ENCODE results near the gene MMP14.
A peak's percentile ranks its signal among the peaks of the same experiment; 100 is the strongest.

MMP14 gene

DNA sequence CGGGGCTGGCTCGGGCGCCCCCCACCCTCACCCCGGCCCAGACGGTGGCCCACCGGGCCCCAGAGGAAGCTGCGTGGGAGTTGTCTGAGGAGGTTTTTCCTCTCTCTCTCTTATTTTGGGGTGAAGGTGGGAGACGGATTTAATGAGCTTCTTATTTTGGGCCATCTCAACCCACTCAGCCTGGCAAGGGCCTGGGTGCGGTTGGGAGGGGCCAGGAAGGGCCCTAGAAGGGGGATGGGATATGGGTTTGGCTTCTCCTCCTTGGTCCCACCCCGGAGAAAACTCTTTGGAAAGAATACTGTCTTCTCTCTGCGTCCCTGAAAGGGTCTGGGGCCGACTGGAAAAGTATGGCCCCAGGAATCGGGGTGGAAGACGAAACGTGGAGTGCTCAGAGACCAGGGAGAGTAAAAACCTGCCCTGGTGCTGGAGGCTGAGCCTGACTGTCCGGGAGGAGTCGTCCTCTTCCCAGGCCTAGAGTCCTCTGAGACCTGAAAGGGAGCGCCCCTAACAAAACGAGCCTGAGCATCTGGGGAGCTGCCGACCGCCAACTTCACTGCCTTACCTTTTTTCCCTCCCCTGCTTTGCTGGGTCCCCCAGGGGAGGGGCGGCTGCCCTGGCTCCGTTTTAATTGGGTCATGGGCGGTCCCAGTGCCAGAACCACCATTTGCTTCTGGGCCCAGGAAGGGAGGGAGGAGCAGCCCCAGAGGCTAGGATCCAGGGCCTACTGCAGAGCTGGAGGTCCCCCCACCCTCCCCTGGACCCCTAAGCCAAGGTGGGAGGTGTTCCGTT, 1.6 kb downstream of the MMP14 start:
- Histone ChIP-seq H3K27ac (peak overlapping the region; percentile 75 to 100 (median 96)), H3K4me3 (peak overlapping the region; percentile 62 to 87 (median 79))

DNA sequence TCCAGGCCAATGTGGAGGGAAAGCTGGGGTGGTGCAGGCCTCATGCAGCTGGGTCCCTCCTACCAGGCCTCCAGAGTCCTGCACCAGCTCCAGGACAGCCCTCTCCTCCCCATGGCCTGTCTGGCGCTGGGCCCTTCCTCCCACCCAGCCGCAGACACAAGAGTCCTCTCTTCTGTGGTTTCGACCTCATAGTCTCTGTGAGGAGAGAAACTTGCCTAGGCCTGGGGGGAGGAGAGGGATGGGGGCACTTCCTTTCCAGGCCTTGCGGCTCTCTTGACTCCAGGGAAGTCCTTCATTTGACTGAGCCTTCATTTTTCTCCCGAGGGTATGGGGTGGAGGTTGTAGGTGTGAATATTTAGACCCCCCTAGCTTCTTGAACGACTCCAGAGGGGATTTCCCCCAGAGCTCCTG, 2.3 kb downstream of the MMP14 start:
- Histone ChIP-seq H3K4me3 (peak overlapping the region; percentile 62 to 87 (median 79)), H3K27ac (peak overlapping the region in 20 of 21 experiments; percentile 91 to 100 (median 96))

DNA sequence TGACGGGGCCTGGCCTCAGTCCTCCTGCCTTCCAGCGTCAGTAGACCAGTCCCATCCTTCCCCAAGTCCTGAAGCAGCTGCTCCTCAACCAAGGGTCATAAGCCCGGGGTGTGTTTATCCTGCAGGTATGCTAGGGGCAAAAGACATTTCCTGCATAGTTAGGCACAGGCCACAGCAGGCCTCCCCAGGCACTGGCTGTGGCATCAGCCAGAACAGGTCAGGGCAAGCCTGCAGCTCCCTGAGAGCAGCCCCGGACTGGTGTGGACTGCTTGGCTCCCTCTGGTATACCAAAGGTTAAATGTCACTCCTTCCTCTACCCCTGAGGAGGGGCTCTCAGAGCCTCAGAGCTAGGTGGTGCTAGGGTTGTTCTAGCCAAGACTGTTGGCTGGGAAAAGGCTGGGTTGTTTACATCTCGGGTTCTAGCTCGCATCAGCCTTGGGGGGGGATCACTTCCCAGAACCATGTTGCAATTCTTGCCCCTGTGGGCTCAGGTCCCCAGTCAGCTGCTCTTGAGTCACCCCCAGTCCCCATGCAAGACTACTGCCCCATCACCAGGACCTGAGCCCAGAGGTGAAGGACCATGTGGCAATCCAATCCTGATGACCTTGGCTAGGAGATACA, 2.9 kb downstream of the MMP14 start:
- Histone ChIP-seq H3K4me3 (peak overlapping the region; percentile 62 to 87 (median 79)), H3K27ac (peak overlapping the region in 20 of 21 experiments; percentile 91 to 100 (median 96))

DNA sequence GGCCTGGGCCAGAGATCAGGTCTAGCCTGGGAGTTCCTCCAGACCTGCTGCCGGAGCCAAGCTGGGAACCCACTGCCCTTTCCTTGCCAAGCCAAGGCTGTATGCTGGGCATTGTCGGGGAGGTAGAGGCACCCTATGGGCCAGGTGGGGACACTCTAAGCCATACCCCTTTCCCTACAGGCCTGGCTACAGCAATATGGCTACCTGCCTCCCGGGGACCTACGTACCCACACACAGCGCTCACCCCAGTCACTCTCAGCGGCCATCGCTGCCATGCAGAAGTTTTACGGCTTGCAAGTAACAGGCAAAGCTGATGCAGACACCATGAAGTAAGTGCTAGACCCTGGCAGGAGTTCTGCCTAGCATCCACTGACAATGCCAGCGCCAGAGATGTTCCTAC, 4.9 kb downstream of the MMP14 start:
- Histone ChIP-seq H3K27ac (peak overlapping the region in 14 of 21 experiments; percentile 1 to 66 (median 38)), H3K4me3 (no peak overlapping the region)

DNA sequence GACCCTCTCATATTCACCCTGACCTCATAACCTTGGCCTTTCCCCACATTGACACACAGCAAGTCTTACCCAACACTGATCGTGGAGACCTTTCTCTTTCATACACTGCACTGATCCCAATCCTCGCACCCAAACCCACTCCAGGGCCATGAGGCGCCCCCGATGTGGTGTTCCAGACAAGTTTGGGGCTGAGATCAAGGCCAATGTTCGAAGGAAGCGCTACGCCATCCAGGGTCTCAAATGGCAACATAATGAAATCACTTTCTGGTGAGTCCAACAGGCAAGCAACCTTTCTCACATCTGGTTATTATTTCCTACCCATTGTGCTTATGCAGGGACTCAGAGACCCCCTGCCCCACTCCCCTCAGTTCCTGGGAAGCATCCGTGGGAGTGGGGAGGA, 5.4 kb downstream of the MMP14 start:
- Histone ChIP-seq H3K27ac (peak overlapping the region in 10 of 21 experiments; percentile 1 to 66 (median 50)), H3K4me3 (no peak overlapping the region)

DNA sequence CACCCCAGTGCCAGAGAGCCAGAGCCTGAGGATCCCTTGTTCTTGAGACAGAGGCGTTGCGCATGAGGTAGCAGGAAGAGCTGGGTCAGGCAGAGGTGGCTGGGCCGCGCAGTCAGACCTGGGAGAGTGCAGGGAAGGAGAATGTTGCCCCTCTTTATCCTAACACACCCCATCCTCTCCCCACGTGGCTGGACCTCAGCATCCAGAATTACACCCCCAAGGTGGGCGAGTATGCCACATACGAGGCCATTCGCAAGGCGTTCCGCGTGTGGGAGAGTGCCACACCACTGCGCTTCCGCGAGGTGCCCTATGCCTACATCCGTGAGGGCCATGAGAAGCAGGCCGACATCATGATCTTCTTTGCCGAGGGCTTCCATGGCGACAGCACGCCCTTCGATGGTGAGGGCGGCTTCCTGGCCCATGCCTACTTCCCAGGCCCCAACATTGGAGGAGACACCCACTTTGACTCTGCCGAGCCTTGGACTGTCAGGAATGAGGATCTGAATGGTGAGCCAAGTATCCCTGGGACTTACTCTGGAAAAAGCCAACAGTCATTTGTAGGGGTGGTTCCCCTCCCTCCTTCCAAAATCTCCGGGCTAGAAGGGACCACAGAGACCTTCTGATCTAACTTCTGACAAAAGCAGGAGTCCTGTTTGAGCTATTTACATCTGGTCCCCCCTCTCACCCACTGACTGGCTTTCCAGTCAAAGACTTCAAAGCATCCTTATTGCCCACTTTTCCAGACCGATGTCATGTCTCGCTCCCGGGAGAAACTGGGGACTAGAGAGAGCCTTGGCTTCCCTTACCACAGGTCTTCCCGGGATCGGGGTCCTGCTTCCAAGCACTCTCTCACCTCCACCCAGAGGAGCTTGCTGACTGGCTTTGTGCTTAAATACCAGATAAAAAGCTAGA, 6.1 kb downstream of the MMP14 start:
- H3K4me3 ChIP-seq, result no peak overlapping the region
- H3K27ac ChIP-seq, result peak overlapping the region in 11 of 21 experiments; percentile 0 to 66 (median 31)

DNA sequence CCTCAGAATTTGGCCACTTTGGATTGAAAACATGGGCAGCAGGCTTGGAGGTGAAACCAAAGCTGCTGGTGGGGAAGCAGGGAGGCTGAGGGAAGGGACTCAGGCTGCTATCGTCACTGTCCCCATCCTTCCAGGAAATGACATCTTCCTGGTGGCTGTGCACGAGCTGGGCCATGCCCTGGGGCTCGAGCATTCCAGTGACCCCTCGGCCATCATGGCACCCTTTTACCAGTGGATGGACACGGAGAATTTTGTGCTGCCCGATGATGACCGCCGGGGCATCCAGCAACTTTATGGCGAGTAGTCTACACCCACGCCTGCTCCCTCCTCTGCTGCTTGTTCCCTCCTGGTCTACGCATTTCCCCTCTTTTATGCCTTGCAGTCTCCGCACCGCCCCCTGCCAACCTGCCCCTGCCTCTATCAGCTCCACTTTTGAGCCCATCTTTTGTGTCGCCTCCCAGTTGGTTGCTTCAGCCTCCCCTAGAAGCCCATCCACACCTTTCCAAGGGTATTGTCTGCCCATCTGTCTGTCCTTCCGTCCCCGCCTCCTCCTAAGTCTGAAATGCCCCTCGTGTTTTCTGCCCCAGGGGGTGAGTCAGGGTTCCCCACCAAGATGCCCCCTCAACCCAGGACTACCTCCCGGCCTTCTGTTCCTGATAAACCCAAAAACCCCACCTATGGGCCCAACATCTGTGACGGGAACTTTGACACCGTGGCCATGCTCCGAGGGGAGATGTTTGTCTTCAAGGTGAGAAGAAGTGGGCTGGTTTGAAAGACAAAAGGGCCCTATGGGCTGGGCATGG, 6.9 kb downstream of the MMP14 start:
- H3K4me3 ChIP-seq, result no peak overlapping the region
- peak overlapping the region in 9 of 21 experiments; percentile 0 to 63 (median 48) for H3K27ac ChIP-seq

DNA sequence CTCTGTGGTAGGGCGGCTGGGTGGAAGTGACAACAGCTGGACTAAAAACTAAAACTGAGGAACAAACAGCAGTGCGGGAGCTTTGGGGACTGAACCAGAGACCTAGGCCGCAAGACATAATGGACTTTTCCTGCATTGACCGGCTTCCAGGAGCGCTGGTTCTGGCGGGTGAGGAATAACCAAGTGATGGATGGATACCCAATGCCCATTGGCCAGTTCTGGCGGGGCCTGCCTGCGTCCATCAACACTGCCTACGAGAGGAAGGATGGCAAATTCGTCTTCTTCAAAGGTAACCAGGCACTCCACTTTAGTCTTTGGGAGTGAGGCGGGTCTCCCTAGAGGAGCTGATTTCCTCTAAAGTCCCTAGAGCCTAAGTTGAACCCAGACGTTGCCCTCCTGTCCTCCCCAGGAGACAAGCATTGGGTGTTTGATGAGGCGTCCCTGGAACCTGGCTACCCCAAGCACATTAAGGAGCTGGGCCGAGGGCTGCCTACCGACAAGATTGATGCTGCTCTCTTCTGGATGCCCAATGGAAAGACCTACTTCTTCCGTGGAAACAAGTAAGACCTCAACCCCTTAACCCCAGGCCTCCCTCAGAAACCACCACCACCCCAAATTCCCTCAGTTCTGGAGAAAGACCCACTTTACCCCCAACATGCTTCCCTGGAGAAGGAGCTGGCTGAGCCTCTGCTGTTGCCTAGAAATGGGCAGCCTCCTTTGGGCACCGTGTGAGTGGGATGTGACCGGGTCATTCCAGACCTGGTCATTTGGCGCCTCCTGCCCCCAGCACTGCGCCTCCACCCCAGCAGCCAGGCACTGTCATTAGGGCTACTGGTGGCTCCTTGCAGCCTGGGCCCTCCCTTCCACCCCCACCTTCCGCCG, 8.1 kb downstream of the MMP14 start:
- Histone ChIP-seq H3K27ac (peak overlapping the region in 11 of 21 experiments; percentile 6 to 92 (median 72)), H3K4me3 (no peak overlapping the region)

DNA sequence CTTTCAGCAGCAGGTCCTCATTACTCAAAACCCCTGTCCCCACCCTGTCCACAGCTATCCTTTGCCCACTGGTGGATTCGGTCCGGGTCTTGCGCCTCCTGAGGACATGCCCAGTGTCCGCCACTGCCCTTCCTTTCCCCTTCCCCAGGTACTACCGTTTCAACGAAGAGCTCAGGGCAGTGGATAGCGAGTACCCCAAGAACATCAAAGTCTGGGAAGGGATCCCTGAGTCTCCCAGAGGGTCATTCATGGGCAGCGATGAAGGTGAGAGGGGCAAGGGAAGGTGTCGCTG, 8.7 kb downstream of the MMP14 start:
- no peak overlapping the region for H3K4me3 ChIP-seq
- peak overlapping the region in 11 of 21 experiments; percentile 6 to 92 (median 72) for H3K27ac ChIP-seq

DNA sequence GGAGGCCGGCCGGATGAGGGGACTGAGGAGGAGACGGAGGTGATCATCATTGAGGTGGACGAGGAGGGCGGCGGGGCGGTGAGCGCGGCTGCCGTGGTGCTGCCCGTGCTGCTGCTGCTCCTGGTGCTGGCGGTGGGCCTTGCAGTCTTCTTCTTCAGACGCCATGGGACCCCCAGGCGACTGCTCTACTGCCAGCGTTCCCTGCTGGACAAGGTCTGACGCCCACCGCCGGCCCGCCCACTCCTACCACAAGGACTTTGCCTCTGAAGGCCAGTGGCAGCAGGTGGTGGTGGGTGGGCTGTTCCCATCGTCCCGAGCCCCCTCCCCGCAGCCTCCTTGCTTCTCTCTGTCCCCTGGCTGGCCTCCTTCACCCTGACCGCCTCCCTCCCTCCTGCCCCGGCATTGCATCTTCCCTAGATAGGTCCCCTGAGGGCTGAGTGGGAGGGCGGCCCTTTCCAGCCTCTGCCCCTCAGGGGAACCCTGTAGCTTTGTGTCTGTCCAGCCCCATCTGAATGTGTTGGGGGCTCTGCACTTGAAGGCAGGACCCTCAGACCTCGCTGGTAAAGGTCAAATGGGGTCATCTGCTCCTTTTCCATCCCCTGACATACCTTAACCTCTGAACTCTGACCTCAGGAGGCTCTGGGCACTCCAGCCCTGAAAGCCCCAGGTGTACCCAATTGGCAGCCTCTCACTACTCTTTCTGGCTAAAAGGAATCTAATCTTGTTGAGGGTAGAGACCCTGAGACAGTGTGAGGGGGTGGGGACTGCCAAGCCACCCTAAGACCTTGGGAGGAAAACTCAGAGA, 9.6 kb downstream of the MMP14 start:
- H3K4me3 ChIP-seq, result no peak overlapping the region
- peak overlapping the region in 19 of 21 experiments; percentile 49 to 92 (median 79) for H3K27ac ChIP-seq

DNA sequence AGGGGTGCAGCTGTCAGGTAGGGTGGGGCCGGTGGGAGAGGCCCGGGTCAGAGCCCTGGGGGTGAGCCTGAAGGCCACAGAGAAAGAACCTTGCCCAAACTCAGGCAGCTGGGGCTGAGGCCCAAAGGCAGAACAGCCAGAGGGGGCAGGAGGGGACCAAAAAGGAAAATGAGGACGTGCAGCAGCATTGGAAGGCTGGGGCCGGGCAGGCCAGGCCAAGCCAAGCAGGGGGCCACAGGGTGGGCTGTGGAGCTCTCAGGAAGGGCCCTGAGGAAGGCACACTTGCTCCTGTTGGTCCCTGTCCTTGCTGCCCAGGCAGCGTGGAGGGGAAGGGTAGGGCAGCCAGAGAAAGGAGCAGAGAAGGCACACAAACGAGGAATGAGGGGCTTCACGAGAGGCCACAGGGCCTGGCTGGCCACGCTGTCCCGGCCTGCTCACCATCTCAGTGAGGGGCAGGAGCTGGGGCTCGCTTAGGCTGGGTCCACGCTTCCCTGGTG, 10.5 kb downstream of the MMP14 start:
- Histone ChIP-seq H3K27ac (peak overlapping the region in 20 of 21 experiments; percentile 14 to 92 (median 79)), H3K4me3 (no peak overlapping the region)

DNA sequence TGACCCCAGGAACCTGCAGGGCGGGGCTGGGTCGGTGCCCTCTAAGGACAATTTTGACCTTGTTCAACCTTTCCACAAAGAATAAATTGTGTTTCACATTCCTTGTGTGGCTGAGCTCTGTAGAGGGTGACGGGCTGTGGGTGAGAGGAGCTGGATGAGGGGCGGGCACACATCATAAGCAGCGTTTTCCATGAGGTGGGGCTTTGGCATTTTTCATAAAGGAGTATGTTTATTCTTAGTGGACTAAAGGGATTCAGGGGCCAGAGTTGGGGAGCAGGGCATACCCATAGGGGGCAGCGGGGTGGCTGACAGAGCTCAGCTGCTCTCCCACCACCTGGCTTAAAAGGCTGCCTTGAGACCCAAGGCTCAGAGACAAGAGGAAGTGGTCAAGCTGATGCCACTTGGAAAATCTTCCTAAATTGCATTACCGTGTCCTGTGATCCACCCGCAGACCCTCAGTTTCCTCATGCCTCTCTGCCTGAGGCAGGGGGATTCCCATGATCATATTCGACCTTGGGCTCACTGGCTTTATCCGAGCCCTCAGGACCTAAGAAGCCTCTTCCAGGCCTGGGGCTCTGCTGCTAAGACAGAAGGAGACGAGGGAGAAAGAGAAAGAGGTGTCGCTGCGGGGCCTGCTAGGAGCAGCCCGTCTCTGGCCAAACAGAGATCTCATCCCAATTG, 11.4 kb downstream of the MMP14 start:
- peak overlapping the region in 20 of 21 experiments; percentile 14 to 92 (median 79) for H3K27ac ChIP-seq
- H3K4me3 ChIP-seq, result no peak overlapping the region

DNA sequence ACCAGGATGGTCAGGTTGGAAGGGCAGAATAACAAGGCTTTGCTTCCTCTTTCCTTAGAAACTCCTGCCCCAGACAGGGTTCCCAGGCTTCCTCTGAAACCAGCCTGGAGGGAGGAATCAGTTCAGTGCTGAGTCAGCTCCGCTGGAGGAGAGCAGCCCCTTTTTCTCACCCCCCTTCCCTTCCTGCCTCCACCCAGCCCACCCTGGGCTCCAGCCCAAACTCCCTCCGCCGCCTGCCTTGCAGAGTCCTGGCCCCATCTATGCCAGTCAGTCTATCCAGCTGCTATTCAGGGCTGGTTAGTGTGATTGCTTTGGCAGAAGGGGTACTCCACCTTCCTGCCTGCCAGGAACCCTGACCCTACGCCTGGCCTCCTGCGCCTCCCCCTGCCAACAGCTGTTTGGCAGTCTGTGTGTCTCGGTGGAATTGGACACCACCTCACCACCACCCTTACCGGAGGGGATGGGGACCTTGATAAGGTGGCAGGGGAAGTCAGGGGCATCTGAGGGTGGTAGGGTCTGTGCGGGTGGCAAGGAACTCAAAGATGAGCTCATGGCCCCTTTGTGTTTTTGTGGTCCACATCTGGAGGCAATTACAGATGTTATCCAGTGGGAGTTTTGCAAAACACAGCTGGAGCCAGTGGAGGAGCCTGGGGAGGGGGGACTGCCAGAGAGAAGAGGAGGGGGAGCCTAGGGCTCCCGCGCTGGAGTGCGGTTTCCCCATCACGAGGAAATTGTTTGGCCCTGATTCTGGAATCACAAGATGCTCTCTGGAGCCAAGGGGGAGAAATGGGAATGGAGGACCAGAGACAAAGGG, 12.2 kb downstream of the MMP14 start:
- H3K4me3 ChIP-seq, result no peak overlapping the region
- peak overlapping the region in 20 of 21 experiments; percentile 69 to 92 (median 80) for H3K27ac ChIP-seq

DNA sequence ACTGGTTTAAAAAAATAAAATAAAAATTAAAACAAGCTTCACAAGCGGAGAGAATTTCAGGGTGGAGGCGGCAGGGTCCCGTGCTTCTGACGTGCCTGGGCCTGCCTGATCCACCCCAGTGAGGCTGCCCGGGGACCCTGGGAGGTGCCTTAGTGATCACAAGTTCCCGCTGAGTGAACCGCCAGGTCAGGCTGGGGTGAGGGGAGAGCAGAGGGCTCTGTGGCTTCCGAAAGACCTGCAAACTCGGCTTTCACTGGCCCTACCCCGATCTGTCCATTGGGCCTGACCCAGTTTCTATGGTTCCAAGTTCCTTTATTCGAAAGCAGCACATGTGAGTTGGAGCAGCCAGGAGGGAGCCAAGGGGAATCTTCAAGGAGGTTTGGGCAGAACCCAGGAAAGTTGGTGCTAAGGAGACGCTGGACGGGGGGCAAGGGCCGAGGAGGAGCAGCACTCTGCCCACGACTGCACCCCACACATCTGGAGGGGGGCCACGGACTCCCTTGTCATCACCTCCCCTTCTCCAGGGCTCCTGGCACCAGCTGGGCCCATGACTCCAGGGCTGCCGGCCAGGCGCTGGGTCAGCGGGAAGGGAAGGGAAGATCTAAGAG, 12.9 kb downstream of the MMP14 start:
- H3K27ac ChIP-seq, result peak overlapping the region in 20 of 21 experiments; percentile 69 to 92 (median 80)
- H3K4me3 ChIP-seq, result no peak overlapping the region

DNA sequence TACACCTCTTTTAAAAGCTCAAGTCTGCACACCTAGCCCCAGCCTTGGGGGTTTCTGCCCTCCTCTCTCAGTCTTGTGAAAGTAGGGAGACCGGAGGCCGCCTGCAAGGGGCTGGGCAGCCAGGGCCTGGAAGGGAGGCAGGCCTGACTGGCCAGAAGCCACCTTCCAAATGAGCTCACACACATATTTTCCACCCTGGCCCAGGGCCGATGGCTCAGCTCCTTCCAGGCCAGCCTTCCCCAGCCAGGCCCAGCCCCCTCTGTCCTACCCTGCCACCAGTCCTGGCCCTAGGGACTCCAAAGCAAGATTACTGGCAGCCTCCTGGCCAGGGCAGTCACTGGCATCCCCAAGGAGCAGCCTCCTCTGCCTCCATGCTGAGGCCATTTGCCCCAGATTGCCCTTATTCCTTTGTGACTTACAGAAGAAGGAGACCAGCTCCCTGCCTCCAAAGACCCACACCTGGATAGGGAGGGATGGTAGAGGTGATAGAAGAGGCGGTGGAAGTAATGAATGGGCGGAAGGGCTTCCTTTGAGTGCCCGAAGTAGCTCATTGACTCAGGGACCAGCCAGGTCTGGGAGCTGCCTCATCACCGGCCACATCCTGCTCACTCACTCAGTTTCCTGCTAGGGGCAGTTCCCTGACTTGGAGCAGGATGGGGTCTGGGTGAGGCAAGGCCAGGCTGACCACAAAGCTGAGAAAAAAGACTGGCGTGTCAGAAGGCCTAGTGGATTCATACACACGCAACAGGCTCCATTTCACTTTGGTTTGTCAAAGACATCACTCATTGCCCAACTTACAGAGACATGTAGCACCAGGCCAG, 14.8 kb downstream of the MMP14 start:
- peak overlapping the region in 20 of 21 experiments; percentile 38 to 88 (median 78) for H3K27ac ChIP-seq
- H3K4me3 ChIP-seq, result no peak overlapping the region
